GM21390 (cell line): Measurements from ENCODE around the gene RAB40B.
"Not testable (repeated sequence)": the region's sequence is repeated elsewhere in the genome, so short reads cannot be mapped to it uniquely, and the experiment has no call there.

ENCODE experiments used
- ATAC-seq: cut with Tn5 transposase; IDR thresholded peaks from one replicate; pipeline ENCODE4 v1.9.1; 2021; ENCODE audit not compliant: unreplicated experiment

Gene RAB40B, protein sequence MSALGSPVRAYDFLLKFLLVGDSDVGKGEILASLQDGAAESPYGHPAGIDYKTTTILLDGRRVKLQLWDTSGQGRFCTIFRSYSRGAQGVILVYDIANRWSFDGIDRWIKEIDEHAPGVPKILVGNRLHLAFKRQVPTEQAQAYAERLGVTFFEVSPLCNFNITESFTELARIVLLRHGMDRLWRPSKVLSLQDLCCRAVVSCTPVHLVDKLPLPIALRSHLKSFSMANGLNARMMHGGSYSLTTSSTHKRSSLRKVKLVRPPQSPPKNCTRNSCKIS

DNA sequence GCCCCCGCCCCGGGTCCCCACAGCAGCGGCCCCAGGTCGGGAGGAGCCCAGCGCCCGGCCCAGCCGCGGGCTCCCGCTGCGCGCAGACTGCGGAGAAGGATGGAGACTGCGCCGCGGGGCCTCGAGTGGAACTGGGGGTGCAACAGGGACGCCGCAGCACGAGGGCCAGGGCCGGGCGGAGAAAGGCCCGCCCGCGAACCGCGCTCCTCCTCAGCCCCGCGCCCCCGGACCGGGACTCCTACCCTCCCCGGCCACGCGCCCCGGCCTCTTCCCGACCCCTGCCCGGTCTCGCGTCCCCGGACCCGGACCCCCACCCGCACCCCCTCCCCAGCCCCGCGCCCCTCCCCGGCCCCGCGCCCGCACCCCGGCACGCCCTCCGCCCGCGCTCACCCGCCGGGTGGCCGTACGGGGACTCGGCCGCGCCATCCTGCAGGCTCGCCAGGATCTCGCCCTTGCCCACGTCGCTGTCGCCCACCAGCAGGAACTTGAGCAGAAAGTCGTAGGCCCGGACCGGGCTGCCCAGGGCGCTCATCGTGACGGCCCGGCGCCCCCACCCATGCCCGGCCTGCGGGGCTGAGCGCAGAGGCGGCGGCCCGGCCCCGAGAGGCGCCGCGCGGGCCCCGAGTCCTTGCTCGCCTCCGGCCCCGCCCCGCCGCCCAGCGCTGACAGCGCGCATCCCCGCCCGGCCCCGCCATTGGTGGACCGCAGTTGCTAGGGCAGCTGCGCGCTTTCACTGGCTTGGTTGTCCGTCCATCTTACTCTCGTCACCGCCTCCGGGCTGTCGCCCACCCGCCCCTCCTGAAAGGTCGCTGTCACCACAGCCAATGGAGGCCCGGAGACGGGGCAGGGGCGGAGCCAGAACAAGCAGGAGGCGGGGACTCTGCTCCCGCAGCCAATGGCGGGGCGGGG lies at the start of gene RAB40B:
Gene RAB40B (minus strand): TSS at position 634 of the 909 bp plus-strand sequence. CDS start 102 bp downstream, at position 532.
- ATAC-seq, result peak; percentile 92

DNA sequence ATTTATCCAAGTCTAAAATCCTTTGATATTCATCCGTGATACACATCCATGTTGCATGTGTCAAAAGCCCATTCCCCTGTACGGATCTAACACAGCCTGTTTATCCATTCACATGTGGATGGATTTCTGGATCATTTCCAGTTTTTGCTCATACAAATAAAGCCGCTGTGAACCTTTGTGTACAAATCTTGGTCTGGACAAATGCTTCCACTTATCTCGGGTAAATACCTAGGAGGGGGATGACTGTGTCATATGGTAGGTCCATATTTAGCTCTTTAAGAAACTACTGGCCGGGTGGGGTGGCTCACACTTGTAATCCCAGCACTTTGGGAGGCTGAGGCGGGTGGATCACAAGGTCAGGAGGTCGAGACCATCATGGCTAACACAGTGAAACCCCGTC lies 47.0 kb upstream of the RAB40B start:
- ATAC-seq, result no peak

DNA sequence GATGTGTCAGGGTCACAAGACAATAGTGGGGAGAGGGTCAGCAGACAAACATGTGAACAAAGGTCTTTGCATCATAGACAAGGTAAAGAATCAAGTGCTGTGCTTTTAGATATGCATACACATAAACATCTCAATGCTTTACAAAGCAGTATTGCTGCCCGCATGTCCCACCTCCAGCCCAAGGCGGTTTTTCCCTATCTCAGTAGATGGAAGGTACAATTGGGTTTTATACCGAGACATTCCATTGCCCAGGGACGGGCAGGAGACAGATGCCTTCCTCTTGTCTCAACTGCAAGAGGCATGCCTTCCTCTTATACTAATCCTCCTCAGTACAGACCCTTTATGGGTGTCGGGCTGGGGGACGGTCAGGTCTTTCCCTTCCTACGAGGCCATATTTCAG lies 46.2 kb upstream of the RAB40B start:
- not testable (repeated sequence) for ATAC-seq

DNA sequence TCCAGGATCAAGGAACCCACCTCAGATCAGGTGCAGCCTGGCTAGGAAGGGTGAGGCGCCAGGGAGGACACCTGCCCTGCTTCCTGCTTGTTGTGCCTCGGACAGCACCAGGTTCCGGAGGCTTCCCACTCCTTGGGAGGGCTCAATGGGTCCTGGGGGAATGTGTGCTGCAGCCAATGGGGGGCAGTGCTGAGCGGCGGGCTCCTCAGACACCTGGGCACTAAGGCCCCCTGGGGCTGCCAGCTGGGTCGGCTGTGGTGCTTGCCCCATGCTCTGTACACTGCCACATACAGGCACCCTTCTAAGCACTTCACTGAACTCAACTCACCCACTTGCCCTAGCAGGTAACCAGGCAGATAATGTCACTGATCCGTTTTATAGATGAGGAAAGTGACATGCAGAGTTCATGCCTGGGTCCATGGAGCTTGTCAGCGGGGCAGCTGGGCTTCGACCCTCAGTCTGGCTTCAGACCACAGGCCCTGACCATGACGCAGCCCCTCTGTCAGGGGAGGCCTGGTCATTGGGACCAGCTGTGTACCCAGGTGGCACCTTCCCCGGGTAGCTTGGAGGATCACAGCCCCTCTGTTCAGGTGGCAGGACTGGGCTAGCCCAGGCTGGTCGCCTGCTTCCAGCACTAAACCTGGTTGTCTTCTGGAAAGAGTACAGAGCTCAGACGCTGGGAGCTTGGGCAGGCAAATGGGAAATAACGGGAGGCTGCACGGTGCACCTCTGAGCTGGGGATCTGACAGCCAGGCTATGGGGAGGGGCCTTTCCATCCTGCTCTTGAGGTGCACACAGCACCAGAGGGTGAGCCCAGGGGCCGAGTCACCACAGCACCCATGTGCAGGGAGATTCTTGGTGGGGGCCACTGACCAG lies 45.1 kb upstream of the RAB40B start:
- ATAC-seq, result no peak

DNA sequence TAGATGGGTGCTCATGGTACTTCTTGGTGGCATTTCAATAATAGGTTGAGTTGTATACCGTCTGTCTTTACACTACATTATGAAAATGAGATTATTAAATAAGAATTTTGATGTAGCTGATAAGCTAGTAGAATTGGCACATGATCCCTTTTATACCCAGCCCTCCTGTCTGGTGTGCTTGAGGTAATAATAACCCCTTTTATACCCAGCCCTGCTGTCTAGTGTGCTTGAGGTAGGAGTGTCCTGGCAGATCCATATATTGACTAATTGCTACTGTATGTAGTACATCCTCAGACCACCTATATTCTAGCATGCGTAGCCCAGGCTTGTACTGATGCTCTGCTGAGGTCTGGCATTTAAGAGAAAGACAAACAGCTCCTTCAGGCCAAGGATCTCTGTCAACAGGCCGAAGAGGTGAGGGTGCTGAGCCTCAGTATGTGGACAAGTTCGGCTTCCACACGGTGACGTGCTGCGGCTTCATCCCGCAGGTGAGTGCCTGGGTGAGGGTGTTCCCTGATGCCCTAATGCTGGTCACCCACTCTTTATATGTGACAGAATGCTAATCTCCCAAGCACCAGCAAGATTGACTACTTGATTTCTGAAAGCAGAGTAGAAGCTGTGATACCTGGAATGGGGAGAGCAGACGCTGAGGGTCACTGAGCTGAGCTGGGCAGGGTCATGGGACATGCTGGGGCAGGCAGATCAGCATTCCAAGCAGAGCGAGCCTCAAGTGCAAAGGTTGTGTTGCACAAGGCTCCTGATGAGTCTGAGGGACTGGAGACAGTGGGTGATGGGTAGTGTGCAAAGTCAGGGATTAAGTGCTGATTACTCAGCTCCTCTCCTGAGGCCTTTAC lies 42.6 kb upstream of the RAB40B start:
- no peak for ATAC-seq

DNA sequence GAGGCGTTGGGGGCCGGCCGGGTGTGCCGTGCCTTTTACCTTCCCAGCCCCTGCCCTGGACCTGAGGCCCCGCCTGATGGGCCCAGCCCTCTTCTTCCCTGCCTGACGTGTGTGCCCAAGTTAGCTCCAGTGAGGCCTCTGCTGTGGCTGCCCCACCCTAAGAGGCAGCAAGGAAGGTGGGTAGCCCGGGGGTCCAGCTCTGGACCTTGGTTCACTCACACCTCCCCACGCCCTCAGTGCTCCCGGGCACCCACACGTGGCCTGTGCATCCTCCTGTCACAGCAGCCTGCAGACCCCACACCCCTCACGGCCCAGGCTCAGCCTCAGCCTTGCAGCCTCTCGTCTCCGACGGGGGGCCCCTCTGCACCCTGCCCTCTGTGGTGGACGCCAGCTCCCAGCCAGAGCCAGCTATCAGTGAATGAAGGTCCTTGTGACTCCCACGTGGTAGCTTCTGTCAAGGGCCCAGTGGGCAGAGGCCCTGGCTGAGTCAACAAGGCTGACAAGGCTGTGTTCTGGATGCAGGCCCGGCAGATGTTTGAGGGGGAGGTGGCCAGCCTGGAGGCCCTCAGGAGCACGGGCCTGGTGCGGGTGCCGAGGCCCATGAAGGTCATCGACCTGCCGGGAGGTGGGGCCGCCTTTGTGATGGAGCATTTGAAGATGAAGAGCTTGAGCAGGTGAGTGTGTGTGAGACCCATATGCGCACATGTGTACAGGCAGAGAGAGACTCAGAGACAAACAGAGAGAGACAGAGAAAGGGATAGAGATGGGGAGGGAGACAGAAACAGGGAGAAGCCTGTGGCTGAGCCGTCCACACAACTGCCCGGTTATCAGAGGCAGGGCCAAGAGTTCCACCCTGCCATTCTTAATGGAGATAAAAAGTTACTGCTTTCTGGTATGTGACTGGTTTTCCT lies 39.7 kb upstream of the RAB40B start:
- no peak for ATAC-seq

DNA sequence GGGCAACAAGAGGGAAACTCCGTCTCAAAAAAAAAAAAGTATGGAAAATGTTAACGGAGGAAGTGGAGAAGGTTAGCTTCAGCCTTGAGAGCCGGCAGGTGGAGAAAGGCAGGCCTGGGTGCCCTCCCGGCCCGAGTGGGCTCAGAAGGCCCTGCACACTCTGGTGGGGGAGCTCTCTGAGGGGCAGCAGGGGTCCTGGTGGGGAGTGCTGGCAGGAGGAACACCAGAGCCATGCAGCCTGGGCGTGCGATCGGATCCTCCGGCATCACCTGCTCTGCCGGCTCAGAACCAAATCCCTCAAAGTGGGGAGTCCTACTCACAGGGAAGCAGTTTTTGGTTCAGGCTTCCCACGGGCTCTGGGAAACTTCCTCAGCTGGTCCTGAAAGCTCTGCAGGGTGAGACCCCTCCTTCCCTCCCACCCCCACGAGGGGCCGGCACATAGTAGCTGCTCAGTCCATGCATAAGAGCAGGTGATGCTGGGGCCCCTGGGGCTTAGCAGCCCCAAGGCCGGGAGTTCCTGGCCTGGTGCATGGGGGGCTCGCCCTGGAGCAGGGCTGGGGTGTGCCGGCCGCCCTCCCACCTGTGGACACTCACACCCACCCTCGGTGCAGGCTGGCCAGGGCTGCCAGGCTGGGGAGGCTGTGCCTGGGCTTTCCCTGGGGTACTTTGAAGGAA lies 38.1 kb upstream of the RAB40B start:
- no peak for ATAC-seq

DNA sequence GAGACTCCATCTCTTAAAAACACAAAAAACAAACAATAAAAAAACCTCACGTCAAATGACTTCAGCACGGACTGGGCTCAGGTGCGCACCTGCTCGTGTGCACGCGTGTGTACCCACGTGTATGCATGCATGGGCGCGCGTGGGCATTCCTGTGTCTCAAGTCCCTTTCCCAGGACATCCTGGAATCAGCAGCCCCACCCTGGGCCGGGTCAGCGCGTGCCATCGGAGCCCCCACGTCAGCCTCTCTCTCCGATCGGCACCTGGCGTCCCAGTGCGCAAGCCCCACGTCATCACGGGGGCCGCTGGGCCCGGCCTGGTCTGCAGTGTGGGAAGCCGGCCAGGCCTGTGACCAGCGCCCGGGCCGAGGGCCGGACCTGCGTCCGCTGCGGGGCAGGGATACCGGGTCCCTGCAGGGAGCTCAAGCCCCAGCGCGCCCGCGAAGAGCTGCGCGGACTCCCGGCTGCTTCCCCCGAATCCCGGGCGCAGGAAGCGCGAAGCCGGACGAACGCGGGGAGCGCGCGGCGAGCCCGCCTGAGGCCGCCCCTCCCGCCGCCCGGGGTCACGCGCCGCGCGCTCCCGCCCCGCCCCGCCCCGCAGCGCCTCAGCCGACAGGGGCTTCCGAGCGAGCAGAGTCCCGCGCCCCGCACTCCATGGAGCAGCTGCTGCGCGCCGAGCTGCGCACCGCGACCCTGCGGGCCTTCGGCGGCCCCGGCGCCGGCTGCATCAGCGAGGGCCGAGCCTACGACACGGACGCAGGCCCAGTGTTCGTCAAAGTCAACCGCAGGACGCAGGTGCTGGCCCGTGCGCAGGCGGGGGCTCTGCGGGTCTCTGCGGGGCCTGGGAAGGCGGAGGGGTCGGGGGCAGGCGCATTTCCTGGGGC lies 36.7 kb upstream of the RAB40B start, which contains the start of gene FN3K:
Gene FN3K (plus strand): TSS at position 629 of the 880 bp plus-strand sequence. CDS start 22 bp downstream, at position 651.
- ATAC-seq, result no peak

DNA sequence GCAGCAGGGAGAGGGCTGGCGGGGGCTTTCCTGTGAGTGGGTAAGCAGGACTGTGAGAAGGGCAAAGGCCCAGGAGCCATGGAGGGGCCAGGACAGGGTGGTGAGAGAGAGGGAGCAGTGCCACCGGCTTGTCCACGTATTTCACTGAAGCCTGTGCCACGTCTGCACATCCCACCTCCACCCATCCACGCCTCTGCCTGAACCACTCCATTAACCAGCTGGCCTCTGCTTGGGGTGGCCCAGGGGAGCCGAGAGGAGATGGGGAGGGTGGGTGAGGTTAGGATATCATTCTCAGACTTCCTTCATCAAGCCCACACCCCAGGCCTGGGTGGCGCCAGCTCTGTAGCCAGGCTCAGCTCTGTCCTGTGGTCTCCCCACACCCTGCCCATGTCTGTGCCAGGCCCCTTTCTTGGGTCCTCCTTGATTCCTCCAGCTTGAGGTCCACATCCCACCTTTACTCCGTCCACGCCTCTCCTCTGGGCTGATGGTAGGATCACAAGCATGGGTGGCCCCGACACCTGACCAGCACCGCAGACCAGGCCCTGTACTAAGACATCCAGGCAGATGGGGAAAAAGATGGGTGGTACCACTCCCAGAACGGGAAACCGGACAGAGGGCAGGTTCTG lies 33.7 kb upstream of the RAB40B start:
- no peak for ATAC-seq

DNA sequence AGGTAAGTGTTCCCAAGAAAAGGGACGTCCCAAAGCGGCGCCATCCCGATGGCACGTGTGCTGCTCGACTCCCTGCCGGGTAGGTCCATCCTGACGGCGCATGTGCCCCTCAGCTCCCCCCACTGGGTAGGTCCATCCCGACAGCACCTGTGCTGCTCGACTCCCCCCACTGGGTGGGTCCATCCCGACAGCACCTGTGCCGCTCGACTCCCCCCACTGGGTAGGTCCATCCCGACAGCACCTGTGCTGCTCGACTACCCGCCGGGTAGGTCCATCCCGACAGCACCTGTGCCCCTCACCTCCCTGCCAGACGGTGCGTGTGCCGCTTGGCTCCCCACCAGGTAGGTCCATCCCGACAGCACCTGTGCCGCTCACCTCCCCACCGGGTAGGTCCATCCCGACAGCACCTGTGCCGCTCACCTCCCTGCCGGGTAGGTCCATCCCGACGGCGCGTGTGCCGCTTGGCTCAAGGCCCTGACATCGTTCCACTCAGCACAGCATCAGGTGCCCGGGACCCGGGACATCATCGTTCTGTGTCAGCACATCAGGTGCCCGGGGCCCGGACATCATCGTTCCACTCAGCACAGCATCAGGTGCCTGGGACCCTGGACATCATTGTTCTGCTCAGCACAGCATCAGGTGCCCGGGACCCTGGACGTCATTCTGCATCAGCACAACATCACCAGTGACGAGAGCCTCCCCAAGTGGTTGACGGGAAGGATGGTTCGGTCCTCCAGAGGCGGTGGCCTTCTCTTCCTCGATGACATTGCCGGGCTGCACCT lies 31.2 kb upstream of the RAB40B start:
- ATAC-seq, result no peak

DNA sequence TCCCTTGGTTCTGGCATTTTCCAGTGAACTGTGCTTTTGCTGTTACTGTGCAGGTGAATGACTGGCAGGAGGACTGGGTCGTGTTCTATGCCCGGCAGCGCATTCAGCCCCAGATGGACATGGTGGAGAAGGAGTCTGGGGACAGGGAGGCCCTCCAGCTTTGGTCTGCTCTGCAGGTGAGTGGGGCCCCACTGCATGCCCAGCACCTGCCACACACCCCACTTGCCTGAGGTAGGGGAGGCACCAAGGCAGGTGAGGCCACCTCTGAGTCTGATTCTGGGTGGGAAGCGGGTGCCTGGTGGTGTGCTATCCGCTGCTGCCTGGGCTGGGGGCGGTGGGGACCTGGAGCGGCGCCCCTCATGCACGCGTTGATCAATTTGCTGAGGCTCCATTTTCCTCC lies 27.9 kb upstream of the RAB40B start:
- no peak for ATAC-seq

DNA sequence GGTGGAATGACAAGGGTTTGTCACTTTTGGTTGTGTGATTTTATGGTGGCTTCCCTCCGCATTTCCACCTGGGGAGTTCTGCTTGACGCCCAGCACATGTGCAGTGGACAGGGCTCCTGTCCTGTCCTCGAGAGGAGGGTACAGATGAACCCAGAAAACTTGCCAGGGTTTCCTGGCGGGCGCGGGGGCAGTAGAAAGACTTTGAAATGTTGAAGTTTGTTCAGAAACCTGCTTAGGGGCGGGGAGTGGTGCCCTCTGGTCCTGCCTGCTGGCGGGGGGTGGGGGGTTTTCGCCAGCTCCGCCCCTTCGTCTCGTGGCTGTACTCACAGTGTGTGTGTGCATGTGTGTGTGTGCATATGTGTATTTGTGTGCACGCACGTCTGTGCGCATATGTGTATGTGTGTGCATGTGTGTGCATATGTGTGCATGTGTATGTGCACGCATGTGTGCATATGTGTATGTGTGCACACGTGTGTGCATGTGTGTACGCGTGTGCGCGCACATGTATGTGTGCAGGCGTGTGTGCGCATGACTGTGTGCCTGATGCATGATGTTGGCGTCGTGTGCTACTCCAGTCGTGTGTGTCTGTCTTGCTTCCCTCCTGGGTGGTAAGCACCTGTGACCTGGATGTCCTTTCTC lies 24.8 kb upstream of the RAB40B start:
- no peak for ATAC-seq

DNA sequence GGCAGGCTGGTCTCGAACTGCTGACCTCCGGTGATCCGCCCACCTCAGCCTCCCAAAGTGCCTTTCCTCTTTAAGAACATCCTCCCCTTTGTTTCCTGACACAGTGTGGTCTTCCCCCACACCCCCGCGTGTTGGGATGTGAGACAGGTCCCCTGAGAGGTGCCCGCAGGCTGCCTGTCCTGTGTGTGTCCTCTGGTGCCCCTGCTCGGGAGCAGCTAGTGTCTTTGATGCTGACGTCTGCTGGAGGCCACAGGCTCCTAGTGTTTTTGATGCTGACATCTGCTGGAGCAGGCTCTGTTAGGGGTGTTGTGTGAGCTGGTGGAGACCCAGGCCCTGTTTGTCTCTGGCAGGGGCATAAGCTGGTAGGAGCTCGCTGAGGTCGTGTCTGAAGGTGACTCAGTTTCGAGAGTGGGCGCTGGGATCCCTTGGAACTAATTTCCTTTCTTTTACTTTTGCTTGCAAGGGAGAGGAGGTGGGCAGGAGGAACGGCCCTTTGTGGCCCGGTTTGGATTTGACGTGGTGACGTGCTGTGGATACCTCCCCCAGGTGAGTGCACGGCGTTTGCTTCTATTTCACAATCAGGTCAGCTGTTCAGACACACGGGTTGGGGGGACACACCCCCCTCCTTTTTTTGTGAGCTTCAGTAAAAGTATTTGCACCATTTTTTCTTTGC lies 24.0 kb upstream of the RAB40B start:
- ATAC-seq, result no peak

DNA sequence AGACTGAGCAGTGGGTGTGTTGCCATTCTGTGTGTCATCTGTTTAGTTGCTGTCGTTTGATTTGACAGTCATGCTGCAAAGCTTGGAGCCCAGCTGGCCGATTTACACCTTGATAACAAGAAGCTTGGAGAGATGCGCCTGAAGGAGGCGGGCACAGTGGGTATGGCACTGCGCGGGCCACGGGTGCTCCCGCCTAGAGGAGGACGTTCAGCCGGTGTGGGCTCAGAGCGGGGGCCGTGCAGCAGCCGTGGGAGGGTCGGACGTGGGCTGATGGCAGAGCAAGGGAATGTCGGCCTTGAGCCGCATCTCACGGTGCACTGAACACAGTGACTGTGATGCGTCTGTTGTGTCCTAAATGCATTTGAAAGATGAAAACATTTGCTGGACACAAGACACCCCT lies 21.7 kb upstream of the RAB40B start:
- ATAC-seq, result no peak

DNA sequence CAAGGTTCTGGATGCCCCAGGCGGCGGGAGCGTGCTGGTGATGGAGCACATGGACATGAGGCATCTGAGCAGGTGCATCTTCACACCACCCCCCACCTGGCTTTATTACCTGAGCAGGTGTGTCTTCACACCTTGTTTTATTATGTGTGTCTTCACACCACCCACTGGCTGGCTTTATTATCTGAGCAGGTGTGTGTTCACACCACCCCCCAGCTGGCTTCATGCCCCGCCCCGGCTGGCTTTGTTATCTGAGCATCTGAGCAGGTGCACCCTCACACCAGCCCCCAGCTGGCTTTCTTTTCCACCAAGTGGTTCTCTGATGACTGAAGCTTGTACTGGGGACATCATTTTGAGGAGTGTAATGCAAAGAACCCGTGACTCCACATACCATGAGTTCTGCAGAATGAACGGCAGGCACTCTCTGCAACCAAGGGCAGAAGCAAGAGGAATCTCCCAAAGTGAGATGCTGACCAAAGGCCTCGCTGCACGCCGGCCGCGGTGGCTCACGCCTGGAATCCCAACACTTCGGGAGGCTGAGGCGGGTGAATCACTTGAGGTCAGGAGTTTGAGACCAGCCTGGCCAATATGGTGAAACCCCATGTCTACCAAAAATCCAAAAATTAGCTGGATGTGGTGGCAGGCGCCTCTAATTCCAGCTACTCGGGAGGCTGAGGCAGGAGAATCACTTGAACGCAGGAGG lies 20.6 kb upstream of the RAB40B start:
- ATAC-seq, result no peak
